ENCODE data around the gene ANTXR1.

ANTXR1 gene

GRCh38 chr2:69033461-69034095, 20.6 kb downstream of the ANTXR1 start:
- no peak overlapping the region for H3K27ac ChIP-seq

GRCh38 chr2:69034122-69034521, 21.1 kb downstream of the ANTXR1 start:
- TF ChIP-seq CTCF (conservative IDR thresholded peaks at IDR 0.05), result no peak
- no peak for TF ChIP-seq ZFX (IDR thresholded peaks at IDR 0.05)
- H3K27ac ChIP-seq, result no peak overlapping the region

More at GRCh38 chr2:69033461-69034095, 20.6 kb downstream of the ANTXR1 start:
- TF ChIP-seq CTCF (conservative IDR thresholded peaks at IDR 0.05) (no peak), ZFX (IDR thresholded peaks at IDR 0.05) (no peak)

- H3K27ac ChIP-seq, result no peak overlapping the region
- TF ChIP-seq CTCF (conservative IDR thresholded peaks at IDR 0.05), result no peak
- no peak for TF ChIP-seq ZFX (IDR thresholded peaks at IDR 0.05)
These were observed 21.9 kb downstream of the ANTXR1 start for GRCh38 chr2:69034845-69035244.

- no peak overlapping the region for H3K27ac ChIP-seq
- TF ChIP-seq ZFX (IDR thresholded peaks at IDR 0.05), result no peak
- TF ChIP-seq CTCF (conservative IDR thresholded peaks at IDR 0.05), result no peak
These were observed 23.9 kb downstream of the ANTXR1 start for GRCh38 chr2:69036926-69037325.

GRCh38 chr2:69041214-69041613, 28.2 kb downstream of the ANTXR1 start:
- no peak overlapping the region for H3K27ac ChIP-seq
- TF ChIP-seq ZFX (IDR thresholded peaks at IDR 0.05) (no peak), CTCF (conservative IDR thresholded peaks at IDR 0.05) (no peak)

GRCh38 chr2:69043736-69044400, 30.9 kb downstream of the ANTXR1 start:
- no peak overlapping the region for H3K27ac ChIP-seq
- TF ChIP-seq CTCF (conservative IDR thresholded peaks at IDR 0.05) (no peak), ZFX (IDR thresholded peaks at IDR 0.05) (no peak)

- no peak overlapping the region for H3K27ac ChIP-seq
- TF ChIP-seq CTCF (conservative IDR thresholded peaks at IDR 0.05), result no peak
- no peak for TF ChIP-seq ZFX (IDR thresholded peaks at IDR 0.05)
These were observed 33.3 kb downstream of the ANTXR1 start for GRCh38 chr2:69046221-69046662.

Data from C4-2B (cell line).